ENCODE data around the gene PITRM1.

- TF ChIP-seq RFX5 (IDR thresholded peaks at IDR 0.05) (no peak), MAX (IDR thresholded peaks at IDR 0.05) (no peak), FOSB (CRISPR knock-in tag; IDR thresholded peaks at IDR 0.05) (no peak), POLR2A (IDR thresholded peaks at IDR 0.05; ENCODE audit: low read length) (no peak), TFCP2L1 (CRISPR knock-in tag; IDR thresholded peaks at IDR 0.05) (no peak), CEBPB (IDR thresholded peaks at IDR 0.05) (no peak), JUN (IDR thresholded peaks at IDR 0.05) (no peak), PHF8 (IDR thresholded peaks at IDR 0.05; ENCODE audit: borderline replicate concordance, low read depth) (no peak), CTCF (IDR thresholded peaks at IDR 0.05) (no peak)
Observed at GRCh38 chr10:3180355-3181025, 7.9 kb upstream of the PITRM1 start.
